Suppressor macrophage (primary cell): ENCODE data around the gene OR5AU1.

Experiments used
- DNase-seq, 4 experiments: peaks; one replicate each; pipeline ENCODE4 v3.0.0-alpha.2; 2020 to 2022

Gene OR5AU1

DNA sequence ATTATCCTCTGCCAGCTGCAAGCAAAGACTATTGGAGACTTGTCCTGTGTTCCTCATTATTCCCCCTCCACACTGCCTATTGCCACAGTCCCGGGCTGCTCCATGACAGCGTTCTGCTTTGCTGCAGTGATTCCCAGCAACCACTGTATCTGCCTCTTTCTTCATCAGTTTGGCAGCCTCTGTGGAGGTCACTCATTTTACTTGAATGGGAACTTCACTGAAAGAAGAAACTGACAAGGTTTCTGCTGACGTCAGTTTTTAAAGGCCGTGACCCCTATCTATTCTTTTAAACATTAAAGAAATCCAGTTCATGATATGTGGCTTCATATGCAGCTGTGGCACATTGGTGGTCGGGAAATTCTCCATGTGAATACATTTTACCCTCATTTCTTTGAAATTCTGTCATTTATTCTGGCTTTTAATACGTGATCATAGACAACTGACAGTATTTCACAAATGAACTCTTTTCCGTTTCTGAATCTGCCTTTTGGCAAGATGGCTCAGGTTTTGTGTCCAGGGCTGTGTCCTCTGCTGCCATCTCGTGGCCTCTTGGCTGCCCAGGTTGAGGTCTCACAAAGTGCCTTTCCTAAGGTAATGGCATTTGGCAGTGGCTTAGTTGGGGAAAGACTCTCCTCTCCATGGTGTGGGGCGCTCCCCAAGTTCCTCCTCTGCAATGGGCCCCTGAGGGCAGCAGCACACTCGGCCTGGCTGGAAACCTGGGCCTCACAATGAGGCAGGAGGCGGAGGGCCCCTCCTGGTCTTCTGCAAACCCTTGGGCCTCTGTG, 49.2 kb downstream of the OR5AU1 start:
- DNase-seq: peak; percentile 82 to 91 (median 86)

- peak in 1 of 4 experiments; percentile 78 for DNase-seq
Observed at GRCh38 chr14:21106176-21106497, 49.7 kb downstream of the OR5AU1 start.

DNA sequence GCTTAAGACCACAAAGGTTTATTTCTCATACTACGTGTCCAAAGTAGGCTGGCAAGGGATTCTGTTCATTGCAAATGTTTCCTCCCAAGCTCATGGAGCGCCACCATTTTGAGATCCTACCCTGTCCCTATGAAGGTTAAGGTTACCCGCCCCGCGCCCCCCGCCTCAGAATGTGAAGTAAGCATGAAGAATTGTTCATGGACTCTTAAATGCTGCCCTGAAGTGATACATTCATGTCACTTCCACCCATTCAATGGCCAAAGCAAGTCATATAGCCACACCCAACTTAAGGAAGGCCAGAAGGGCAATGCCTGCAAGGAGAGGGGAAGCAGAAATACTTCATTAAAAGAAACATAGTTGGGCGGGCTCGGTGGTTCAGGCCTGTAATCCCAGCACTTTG, 50.8 kb downstream of the OR5AU1 start:
- peak in 2 of 4 experiments; percentile 21 to 42 for DNase-seq
